Measurements from ENCODE around the gene CHST12.

GRCh38 chr7:2476298-2476697 is 72.9 kb downstream of the CHST12 start, which contains the start of gene GRIFIN:
- no peak for TF ChIP-seq CTCF (IDR thresholded peaks at IDR 0.05; ENCODE audit: insufficient read depth, low read length)
- no peak for TF ChIP-seq POLR2AphosphoS5 (IDR thresholded peaks at IDR 0.05; ENCODE audit: low read depth)
- no peak for TF ChIP-seq SPI1 (IDR thresholded peaks at IDR 0.05; ENCODE audit: borderline replicate concordance, low read depth)
